HG02938 (cell line): ENCODE data around the gene PPT2.

Source experiments
- ATAC-seq: cut with Tn5 transposase; IDR thresholded peaks from one replicate; pipeline ENCODE4 v1.9.1; 2021; ENCODE audit warnings: mild to moderate bottlenecking, moderate library complexity; ENCODE audit not compliant: unreplicated experiment

The PPT2 gene

DNA sequence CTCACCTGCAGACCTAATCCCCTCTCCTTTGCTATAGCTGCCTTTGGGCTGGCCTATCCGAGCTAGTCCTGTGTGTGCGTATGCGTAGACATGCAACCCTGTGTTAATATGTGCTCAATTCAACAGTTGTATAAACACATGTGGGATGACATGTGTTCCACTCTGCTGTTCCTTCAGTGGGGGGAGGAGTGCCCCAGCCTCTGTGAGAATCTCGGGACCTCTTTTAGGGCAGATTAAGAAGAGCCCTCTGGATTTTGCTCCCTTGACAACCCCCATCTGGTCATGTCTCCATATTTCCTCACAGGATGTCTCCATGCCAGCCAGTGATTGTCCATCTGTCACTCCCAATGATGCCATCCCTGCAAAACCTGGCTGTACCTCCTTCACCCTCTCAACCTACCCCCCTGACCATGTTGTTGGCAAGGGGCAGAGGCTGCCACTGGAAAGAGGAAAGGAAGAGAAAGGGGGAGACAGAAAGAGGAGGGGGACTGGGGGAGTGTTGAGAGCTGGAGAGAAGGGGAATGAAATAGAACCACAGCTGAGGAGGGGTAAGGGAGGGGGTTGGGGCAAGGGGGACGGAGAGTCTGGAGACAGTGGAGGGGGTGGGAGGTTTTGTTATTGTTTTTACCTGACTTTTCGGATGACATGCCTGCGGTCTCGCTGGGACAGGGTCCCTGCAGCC, 2.6 kb upstream of the PPT2 start:
- no peak for ATAC-seq

DNA sequence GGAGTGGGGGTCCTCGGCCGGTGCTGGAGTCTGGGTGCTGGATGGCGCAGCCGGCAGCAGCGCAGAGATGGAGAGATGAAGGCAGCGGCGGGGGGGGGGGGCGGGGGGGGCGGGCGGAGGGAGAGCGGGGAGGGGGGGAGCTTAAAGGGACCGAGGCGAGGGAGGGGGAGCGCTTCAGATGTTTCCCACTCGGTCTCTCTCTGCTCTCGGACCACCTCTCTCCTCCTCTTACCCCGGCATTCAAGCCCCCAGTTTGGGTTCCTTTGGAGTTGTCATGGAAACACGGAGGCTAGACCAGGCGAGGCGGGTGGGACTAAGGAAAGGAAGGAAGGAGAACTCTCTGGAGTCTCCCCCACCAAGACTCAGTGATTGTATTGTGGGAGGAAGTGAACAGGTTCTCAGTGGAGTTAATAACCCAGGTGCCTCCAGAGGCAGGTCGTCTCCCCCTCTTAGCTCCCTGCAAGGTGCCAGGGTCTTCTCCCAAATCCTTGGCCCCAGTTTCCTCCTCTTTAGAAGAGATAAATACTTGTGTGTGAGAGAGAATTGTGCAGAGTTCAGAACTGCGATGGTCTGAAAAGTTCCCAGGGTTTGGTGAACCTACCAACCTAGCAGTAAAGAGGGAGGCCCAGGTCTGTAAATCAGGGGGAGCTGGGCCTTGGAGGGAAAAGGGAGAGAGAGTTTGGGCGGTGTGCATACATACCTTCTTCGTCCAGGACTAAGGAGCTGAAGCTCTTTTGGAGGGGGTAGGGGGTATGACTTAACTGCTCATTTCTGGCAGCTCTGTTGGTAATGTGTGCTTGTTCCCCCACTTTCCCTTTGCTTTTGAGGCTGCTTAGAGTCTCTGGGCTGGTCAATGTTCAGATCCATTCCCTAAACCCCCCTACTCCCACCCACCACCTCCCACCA, 1.8 kb upstream of the PPT2 start, which contains the start of gene PRRT1:
TSS of gene PRRT1 (minus strand) at position 77 of the 906 bp plus-strand sequence. CDS start 112 bp downstream, outside the sequence.
- no peak for ATAC-seq

DNA sequence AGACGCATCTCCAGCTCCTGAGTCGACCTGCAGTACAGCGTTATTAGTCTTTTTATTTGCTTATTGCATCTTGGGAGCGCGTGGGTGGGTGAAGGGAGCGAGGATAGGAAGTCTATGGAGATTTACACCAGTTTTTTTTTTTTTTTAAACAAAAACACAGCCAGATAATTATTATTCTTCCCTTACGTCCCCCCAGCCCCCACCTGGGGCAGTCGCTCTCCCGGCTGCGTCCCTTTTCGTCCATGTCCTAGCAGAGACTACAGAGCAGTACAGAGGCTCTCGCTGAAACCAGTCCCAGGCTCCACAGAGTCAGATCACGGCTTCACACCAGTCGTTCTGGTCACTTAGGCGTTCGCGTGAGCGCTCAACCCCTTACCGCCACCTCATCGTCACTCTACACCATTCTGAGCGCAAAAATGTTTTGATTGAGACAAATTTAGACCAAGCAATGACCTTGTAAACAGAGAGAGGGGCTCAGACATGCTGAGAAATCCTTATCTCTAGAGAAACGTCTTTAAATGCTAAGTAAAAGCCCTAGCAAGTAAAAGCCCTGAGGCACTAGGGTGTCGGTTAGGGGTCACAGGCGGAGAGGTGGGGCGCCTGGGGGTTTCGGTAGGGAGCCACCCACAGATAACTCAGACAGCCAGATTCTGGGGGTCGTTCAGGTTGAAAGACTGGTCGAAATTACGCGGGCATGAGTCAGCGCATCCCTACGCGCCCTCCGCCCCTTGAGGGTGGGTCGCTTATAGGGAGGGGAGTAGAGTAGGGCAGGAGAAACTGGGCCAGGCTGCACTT, 975 bp upstream of the PPT2 start:
- no peak for ATAC-seq

DNA sequence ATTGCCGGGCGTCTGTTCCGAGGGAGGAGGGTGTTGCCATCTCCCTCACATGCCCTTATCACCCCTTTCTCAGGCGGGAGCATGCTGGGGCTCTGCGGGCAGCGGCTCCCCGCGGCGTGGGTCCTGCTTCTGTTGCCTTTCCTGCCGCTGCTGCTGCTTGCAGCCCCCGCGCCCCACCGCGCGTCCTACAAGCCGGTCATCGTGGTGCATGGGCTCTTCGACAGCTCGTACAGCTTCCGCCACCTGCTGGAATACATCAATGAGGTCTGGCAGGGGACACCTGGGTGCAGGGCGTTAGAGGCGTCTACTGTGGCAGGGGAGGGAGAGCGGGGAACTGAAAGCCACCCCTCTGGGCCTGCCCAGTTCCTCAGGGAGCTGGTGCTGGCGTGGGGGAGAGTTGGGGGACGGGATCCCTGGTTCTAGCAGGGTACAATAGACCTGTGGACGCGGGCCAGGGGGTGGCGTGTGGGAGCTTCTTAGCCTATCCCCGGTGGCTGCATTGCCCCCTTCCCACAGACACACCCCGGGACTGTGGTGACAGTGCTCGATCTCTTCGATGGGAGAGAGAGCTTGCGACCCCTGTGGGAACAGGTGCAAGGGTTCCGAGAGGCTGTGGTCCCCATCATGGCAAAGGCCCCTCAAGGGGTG, 697 bp downstream of the PPT2 start:
- ATAC-seq: no peak

DNA sequence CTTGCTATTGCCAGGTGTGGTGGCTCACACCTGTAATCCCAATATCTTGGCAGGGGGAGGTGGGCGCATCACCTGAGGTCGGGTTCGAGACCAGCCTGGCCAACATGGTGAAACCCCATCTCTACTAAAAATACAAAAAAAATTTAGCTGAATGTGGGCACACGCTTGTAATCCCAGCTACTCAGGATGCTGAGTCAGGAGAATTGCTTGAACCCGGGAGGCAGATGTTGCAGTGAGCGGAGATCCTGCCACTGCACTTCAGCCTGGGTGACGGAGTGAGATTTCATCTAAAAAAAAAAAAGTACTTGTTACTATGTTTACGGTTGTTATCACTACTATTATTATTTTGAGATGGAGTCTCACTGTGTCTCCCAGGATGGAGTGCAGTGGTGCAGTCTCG, 3.0 kb downstream of the PPT2 start:
- ATAC-seq: no peak

DNA sequence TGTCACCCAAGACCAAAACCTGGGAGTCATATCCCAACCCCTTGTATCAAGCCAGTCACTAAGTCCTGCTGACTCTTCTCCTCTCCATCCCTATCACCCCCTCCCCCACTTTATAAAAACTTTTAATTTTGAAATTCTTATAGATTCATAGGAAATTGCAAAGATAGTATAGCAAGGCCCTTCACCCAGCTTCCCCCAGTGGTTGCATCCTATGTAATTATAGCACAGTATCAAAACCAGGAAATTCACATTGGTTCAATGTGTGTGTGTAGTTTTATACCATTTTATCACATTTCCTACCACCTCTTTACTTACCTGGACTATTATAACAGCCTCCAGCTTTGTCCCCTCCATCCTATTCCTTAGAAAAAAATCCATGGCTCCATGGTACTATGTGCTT, 4.1 kb downstream of the PPT2 start:
- no peak for ATAC-seq

DNA sequence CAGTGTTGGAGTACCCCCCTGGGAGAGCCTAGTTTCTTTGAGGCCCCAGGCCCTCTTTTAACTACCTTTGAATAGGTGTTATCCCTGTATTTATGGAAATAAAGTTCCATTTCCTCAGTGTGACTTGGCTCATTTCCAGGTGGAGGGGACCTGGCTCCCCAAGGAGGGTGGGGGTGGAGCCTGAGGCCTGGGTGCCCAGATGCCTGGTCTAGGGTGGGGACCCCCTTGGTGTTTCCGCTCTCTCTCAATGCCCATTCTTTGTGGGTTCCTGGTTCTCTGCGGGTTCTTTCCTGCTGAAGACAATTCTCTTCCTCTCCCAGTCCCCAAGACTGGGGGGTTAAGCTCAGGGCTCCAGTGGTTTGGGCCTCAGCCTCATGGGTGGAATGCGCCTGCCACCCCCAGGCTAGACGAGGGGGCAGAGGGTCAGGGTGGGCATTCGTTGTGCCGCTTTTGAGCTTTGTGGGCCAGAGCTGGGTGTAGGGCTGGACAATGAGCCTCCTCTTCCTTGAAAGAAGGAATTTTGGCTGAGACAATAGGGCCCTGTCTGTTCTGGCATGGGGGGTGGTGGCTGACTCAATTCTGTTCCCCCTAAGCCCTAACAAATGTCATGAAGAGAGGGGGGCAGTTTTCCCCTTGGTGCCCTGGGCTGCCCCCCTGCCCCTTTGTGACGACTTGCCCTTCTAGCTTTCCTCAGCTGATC, 9.8 kb downstream of the PPT2 start:
- ATAC-seq: no peak

DNA sequence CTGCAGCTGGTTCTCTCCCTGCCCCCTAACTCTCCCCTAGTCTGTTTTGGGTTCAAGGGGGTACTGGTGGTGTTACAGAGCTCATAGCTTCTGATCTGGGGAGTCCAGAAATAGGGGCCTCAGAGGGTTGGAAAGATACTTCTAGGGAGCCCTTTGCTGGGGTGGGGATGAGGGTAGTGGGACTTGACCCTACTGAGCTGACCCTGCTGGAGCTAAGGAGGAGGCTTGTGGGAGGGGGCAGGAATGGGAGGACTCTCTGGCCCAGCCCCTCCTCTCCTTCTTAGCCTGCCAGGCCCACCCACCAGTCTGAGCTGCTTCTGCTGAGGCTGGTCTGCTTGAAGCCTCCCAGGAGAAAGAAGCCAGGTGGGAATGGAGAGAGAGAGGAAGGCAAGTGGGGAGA, 10.4 kb downstream of the PPT2 start, which contains the start of gene EGFL8:
TSS of gene EGFL8 (plus strand) at position 301 of the 400 bp plus-strand sequence. CDS start 1,571 bp downstream, outside the sequence.
- ATAC-seq: no peak

DNA sequence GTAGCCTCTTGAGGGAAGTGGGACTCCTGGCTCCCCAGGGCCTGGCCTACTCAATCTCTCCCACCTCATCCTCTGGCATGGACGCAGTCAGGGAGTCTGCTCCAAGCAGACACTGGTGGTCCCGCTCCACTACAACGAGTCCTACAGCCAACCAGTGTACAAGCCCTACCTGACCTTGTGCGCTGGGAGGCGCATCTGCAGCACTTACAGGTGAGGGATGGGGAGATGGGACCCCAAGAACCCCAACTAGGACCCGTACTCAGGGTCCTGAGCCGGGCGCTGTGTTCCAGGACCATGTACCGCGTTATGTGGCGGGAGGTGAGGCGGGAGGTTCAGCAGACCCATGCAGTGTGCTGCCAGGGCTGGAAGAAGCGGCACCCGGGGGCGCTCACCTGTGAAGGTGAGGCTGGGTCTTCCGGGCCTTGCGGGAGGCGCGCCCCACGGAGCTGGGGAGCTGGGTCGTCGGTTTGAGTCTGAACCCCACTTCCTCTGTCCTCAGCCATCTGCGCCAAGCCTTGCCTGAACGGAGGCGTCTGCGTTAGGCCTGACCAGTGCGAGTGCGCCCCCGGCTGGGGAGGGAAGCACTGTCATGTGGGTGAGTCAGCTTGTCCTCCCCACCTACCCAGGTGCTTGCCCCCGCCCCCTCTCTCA, 12.6 kb downstream of the PPT2 start:
- no peak for ATAC-seq

DNA sequence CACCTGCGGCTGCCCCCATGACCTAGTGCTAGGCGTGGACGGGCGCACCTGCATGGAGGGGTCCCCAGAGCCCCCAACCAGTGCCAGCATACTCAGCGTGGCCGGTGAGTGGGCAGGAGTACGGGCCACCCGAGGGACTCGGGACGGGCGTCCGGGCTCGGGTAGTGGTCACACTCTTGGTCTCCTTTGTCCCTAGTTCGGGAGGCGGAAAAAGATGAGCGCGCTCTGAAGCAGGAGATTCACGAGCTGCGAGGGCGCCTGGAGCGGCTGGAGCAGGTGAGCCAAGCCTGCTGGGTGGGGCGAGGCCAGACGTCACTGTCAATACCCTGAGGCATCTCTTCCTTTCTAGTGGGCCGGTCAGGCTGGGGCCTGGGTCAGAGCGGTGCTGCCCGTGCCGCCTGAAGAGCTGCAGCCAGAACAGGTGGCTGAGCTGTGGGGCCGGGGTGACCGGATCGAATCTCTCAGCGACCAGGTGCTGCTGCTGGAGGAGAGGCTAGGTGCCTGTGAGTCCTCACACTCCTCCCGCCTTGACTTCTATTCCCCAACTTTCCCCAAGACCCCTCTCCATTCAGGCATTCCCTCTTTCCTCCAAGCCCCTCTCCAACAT, 13.3 kb downstream of the PPT2 start:
- no peak for ATAC-seq

DNA sequence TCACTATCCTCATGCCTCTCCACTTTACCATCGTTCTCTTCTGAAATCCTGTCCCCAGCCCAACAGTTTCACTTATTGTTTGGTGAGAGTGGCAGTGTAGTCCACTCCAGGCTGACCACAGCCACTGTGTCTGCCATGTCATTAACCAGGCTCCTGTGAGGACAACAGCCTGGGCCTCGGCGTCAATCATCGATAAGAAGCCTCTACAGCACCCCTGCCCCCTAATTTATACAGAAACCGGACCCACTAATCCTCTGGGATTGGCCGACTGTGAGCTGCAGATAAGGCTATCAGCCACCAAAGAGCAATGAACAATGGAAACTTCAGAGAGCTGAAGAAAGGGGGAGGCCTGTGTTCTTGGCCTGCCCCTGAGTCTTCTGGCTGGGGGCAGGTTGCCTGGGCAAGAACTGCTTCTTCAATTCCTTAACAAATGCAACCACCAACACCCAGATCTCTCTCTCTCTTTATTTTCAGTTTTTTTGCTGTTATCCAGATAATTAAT, 13.9 kb downstream of the PPT2 start:
- no peak for ATAC-seq

DNA sequence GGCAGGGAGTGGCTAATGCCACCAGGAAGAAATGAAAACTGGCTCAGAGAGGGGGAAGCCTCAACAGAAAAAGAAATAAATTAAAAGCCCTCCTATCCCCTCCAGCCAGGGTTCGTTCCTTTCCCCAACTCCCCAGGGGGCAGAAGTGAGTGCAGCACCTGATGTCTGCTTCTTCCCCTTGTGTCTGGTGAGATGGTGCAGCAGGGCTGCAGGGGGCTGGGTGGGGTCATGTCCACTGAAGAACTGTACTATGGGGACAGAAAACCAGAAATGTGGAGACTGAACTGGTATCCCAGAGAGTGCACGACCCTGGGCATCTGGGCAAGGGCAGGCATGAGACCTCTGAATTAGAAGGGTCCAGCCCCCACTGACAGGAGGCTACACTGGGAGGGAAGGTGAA, 14.4 kb downstream of the PPT2 start:
- no peak for ATAC-seq

DNA sequence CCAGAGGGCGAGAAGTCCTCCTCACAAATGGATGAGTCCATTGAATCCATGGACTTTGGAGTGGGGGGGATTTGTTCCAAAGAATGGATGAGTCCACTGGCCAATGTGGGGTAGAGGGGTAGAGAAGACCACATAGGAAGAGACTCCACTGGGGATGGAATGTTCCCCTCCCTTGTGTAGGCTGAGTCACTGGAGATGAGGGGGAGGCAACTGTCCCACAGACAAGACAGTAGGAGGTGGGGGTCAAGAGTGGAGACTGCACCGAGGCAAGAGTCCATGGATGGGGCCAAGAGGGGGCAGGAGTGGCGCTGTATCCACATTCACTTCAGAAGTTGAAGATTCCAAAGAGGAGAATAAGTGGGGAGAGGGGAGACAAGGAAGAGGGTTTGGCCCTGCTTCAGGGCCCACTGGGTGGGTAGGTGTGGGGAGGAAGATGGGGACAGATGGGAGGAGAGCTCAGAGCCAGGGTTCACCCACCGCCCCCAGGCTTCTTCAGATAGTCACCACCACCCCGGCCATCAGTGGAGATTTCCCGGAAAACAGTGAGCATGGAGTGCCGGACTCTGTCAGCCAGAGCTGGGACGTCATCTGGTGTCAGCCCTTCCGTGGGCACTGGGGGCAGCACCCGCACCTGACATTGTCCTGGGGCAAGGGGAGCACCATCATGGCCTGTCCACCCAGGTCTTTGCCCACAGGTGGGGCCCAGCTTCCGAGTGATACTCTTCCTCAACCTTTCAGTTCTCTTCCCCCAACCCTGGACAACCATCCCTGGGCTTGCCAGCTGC, 15.1 kb downstream of the PPT2 start:
- ATAC-seq: no peak

DNA sequence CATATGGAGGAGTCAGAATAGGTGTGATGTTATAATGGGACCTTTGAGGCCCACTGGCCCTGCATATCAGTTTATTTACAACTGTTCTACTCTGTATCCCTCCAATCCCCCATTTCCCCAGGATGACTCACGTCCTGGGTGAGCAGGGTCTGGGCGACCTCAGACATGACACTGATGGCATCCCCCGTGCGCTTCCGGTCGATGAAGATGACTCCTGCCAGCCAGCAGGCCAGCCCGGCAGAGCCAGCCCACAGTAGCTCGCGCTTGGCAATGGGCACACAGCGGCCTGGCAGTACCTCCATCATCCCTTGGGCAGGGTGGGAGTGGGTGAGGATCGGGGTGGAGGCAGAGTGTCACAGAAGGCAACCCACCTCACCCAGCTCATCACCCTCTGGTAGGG, 16.4 kb downstream of the PPT2 start:
- no peak for ATAC-seq

DNA sequence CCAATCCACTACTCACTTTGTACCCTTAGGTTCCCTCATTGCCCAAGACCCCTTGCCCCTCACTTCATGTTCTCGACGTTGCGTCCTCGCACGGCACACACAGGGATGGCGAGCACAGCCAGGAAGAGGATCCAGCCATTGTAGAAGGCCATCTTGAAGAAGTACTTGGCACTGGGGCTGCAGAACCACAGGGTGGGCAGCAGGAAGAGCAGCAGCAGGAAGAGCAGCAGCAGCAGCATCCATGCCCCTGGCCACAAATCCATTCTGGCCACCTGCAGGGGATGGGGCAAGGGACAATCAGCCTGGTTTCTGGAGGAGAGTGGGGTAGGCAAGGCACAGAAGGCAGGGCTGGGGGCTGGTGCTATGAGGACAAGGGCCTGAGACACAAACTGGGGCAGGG, 17.3 kb downstream of the PPT2 start:
- ATAC-seq: no peak

DNA sequence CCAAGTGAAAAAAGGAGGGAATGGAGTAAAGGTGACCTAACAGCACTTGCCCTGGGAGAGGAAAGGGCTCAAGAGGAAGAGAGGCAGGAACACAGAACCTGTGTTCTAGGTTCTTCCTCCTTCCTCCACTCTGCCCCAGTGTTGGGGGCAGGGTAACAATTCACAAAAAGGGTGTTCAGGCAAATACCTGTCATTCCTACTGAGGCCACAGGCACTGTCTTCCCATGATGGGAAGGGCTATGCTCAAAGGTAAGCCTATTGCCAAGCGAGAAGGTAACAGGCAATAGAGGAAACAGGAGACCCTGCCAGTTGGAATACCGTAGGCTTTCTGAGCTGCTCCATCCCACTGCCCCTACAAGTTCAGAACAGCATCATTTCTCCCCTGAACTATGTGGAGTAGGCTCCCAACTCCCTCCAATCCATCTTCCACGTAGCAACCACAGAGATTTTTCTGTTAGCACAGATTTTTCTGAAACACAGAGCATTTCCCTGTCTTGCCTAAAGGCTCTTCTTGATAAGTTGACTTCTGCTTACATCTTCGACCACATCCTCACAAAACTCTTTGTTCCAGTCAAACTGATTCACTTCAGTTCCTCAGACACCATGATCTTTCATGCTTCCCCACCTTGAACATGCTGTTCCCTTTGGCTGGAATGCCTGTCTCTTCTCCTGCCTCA, 19.2 kb downstream of the PPT2 start:
- no peak for ATAC-seq

DNA sequence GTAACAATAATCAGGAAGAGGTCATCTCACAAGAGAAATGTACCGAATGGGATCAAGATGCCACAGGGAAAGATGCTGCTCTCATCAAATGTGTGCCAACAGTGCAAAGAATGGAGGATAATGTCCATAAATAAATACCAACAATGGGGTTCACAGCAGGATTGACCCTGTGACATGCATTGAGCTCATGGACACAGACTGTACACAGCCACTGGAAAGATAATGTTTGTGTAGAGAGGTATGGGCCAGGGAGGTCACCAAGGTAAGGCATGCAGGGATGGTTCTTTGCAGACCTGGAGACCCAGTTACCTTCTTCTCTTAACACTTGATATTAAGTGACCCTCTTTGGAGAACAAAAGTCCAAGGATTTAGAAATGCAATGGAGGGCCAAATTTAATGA, 20.5 kb downstream of the PPT2 start:
- no peak for ATAC-seq

DNA sequence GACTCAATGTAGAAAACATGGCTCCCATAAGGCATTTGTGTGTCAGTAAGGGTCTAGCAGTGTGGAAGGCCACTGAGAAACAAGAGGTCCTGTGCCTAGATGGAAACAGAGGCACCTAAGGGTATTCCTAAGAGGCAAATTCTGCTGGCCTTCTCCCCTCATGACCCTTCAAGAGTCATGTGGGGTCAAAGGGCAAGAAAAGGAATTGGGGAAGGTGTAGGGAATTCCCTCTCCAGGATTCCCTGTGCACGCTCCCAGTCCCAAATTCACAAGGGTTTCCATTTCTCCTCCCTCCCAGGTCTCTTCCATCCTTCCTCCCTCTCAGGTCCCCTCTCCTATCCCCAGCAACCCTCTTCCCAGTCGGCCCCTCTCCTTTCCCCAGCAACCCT, 21.4 kb downstream of the PPT2 start:
- ATAC-seq: no peak
